GM12878 (cell line): ENCODE data around the gene DNAJB6. TPM values are rescaled to one million over a fixed set of nuclear protein-coding genes. Genes with fewer than 3 reads are reported as not detected.

Experiments used
- ATAC-seq: fragments of 200-7000 bp; cut with Tn5 transposase; 3 replicates; pipeline ENCODE4 v1.9.1; 2020; ENCODE audit warnings: mild to moderate bottlenecking, moderate library complexity
- BruUV-seq: library from RNA; stranded (reverse); fragments of 400-500 nt; replicated peaks from 2 replicates; lab custom pipeline; 2021; lab: Mats Ljungman, UMichigan
- CTCF ChIA-PET: fragments of 300-600 bp; sonication (Branson Sonifier 250); formaldehyde crosslinking; extraction: SDS; loops from one replicate; lab custom pipeline; 2021; ENCODE audit warnings: inconsistent platforms; lab: Yijun Ruan, JAX
- POLR2A ChIA-PET: fragments of 350-600 bp; formaldehyde crosslinking; extraction: SDS; loops from one replicate; lab custom pipeline; 2021; ENCODE audit warnings: inconsistent platforms; lab: Charles Lee
- RAD21 ChIA-PET: fragments of 300-600 bp; sonication (Branson Sonifier 250); formaldehyde crosslinking; loops from one replicate; lab custom pipeline; 2023; ENCODE audit warnings: antibody characterized with exemption; ENCODE audit not compliant: unreplicated experiment; lab: Charles Lee
- SMC1A ChIA-PET: fragments of 300-600 bp; sonication (Branson Sonifier 250); formaldehyde crosslinking; loops from one replicate; lab custom pipeline; 2023; ENCODE audit not compliant: unreplicated experiment, uncharacterized antibody; lab: Charles Lee
- DNase-seq: peaks from one replicate; pipeline ENCODE4 v3.0.0-alpha.2; 2011; ENCODE audit warnings: low read depth, low spot score
- FAIRE-seq: peaks from 3 replicates; lab custom pipeline; 2011; peaks lifted over from hg19 to GRCh38; lab: Jason Lieb, UNC
- H2AFZ ChIP-seq: 2 replicates; pipeline ENCODE4 v1.6.0; 2011; ENCODE audit warnings: low read depth, low read length, control low read depth; ENCODE audit not compliant: control insufficient read depth
- H3K27ac ChIP-seq: 2 replicates; pipeline ENCODE4 v1.5.1; 2011; ENCODE audit warnings: control low read depth; ENCODE audit not compliant: control insufficient read depth, insufficient read depth
- H3K27me3 ChIP-seq, 2 experiments: replicated peaks in 1 of 2; 2 replicates each; pipeline versions ENCODE4 v1.6.0 to v1.6.1; 2011; ENCODE audit warnings: low read length in 1 of 2; ENCODE audit not compliant: control insufficient read depth in 2 of 2, insufficient read depth in 2 of 2
- H3K36me3 ChIP-seq, 2 experiments: 2 replicates each; pipeline ENCODE4 v1.5.1; 2011; ENCODE audit warnings: low read length in 1 of 2; ENCODE audit not compliant: control insufficient read depth in 2 of 2, insufficient read depth in 2 of 2
- H3K4me1 ChIP-seq: 2 replicates; pipeline ENCODE4 v1.6.1; 2011; ENCODE audit warnings: mild to moderate bottlenecking, low read length, moderate library complexity, mixed read lengths; ENCODE audit not compliant: control insufficient read depth, insufficient read depth
- H3K4me2 ChIP-seq: 2 replicates; pipeline ENCODE4 v1.6.0; 2011; ENCODE audit warnings: control low read depth; ENCODE audit not compliant: control insufficient read depth, insufficient read depth
- H3K4me3 ChIP-seq: fragments of 200-600 bp; sonication (generic); 2 replicates; pipeline ENCODE4 v1.5.1; 2016
- H3K79me2 ChIP-seq: 2 replicates; pipeline ENCODE4 v1.6.0; 2011; ENCODE audit warnings: low read length; ENCODE audit not compliant: control insufficient read depth, insufficient read depth
- H3K9ac ChIP-seq: 2 replicates; pipeline ENCODE4 v1.8.0; 2011; ENCODE audit warnings: low read length, control low read depth, mixed read lengths; ENCODE audit not compliant: control insufficient read depth, insufficient read depth
- H3K9me3 ChIP-seq: replicated peaks from 3 replicates; pipeline ENCODE4 v1.5.1; 2011; ENCODE audit warnings: mild to moderate bottlenecking, low read length; ENCODE audit not compliant: control insufficient read depth, insufficient read depth
- H4K20me1 ChIP-seq: 2 replicates; pipeline ENCODE4 v1.6.0; 2011; ENCODE audit not compliant: control insufficient read depth, insufficient read depth
- EZH2 ChIP-seq: IDR thresholded peaks from 2 replicates; pipeline ENCODE4 v1.6.1; 2012; ENCODE audit warnings: low read depth, mild to moderate bottlenecking, control low read depth, inconsistent platforms, low read length, borderline replicate concordance; ENCODE audit not compliant: control insufficient read depth
- PAX8 ChIP-seq: fragments of 450-650 bp; IDR thresholded peaks from 2 replicates; pipeline ENCODE4 v1.6.1; 2017; ENCODE audit warnings: mild to moderate bottlenecking, moderate library complexity
- RAD51 ChIP-seq: fragments of 450-650 bp; IDR thresholded peaks from 2 replicates; pipeline ENCODE4 v1.6.1; 2016; ENCODE audit warnings: moderate library complexity, mild to moderate bottlenecking, inconsistent platforms
- SUPT20H ChIP-seq: IDR thresholded peaks from 2 replicates; pipeline ENCODE4 v1.6.1; 2011; ENCODE audit warnings: low read depth, mild to moderate bottlenecking, low read length, moderate library complexity, borderline replicate concordance; ENCODE audit not compliant: control insufficient read depth
- YBX1 ChIP-seq: fragments of 450-650 bp; IDR thresholded peaks from 2 replicates; pipeline ENCODE4 v1.6.1; 2016; ENCODE audit warnings: antibody characterized with exemption
- ZZZ3 ChIP-seq: IDR thresholded peaks from 2 replicates; pipeline ENCODE4 v1.6.1; 2011; ENCODE audit warnings: low read depth; ENCODE audit not compliant: control insufficient read depth, insufficient read length
- WGBS: methylation state at CpG from one replicate; pipeline ENCODE4 v1.1.6; 2016; ENCODE audit warnings: low lambda C conversion rate; ENCODE audit not compliant: insufficient replicate concordance, insufficient coverage; ENCODE audit errors: missing lambda C conversion rate; 5-methylcytosine and 5-hydroxymethylcytosine counted together
- in situ Hi-C: fragments of 300-500 bp; cut with MboI; formaldehyde crosslinking; loops from 9 replicates; pipeline ENCODE4 v1.14.3; 2018; ENCODE audit warnings: mixed read lengths
- intact Hi-C: fragments of 100-400 bp; cut with micrococcal nuclease; formaldehyde crosslinking; loops from one replicate; pipeline ENCODE4 v1.14.2; 2022; ENCODE audit not compliant: unreplicated experiment
- polyA plus RNA-seq, 11 experiments: library from polyadenylated mRNA; depleted of rRNA in 4 of 11; unstranded in 6 of 11; stranded (reverse) in 5 of 11; fragments of >200 nt; fragmentation: Nextera tagmentation in 4 of 11; fragmentation: Illumina TruSeq in 1 of 11; extraction: Ambion mirVana in 4 of 11; extraction: Trizol in 1 of 11; gene quantifications; 1 replicate in 1 of 11; 2 replicates in 10 of 11; pipeline versions ENCODE4 v1.2.1 to v1.2.3, GENCODE V29; 2011 to 2016; ENCODE audit warnings: inconsistent platforms in 2 of 11, missing spikeins in 2 of 11, low read depth in 1 of 11
- total RNA-seq, 4 experiments: library from RNA; depleted of rRNA in 3 of 4; stranded (reverse); fragments of >200 nt in 3 of 4; fragmentation: Illumina TruSeq in 1 of 4; extraction: Trizol in 1 of 4; gene quantifications; 2 replicates each; pipeline versions ENCODE4 v1.2.1 to v1.2.3, GENCODE V29; 2013 to 2021
- TF ChIP-seq, protein P1 (sequence below): IDR thresholded peaks from 2 replicates; pipeline ENCODE4 v1.6.1; 2011; ENCODE audit warnings: low read depth, low read length, improper control_type of control experiment, borderline replicate concordance

DNAJB6 gene
- total and polyA plus RNA-seq, 10 of the 15 experiments (the other 5 are each of a cell fraction or from before 2014, with no cell fraction given), result 34.5 to 117 (median 53.1) TPM

DNA sequence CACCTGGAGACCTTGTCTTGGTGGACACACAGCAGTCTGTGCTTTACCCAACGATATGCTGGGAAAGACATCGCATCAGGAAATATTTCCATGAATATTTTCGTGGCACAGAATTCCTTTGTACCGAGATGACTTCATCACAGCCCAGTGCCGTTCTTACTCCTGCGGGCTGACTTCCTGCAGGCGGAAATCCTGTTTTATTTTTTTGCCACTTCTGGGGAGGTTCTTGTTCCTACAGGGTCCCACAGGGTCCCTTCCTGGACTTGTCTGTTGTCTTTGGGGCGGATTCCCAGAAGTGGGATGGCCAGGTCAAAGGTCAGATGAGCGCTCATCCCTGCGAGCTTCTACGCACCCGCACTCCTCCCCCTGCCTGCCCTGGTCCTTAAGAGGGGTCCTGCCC lies 86.5 kb downstream of the DNAJB6 start:
- BruUV-seq, result no TSS peak
- no peaks in the 10 kb centered on the region for H3K4me1 ChIP-seq
- in situ Hi-C loops (no loop called here), intact Hi-C loops (no loop called here)
- H3K27me3 ChIP-seq, result no peaks in the 10 kb centered on the region
- H4K20me1 ChIP-seq, result no peaks in the 10 kb centered on the region
- 81% methylated on average over 12 of the region's 12 CpGs for WGBS
- ChIA-PET RAD21 (no interaction called here), SMC1A (no interaction called here), CTCF (interaction anchor here (1.0 kb wide), 1 partner anchor 8 kb away, joined by 4 read pairs; no protein-coding TSS in a partner anchor), POLR2A (no interaction called here)
- no peaks in the 10 kb centered on the region for H3K9me3 ChIP-seq
- FAIRE-seq (no peak), DNase-seq (no peak), ATAC-seq (no peak)
- H3K27ac ChIP-seq, result no peak overlapping the region
- H3K4me3 ChIP-seq, result no peak overlapping the region
- no peaks in the 10 kb centered on the region; a peak in 1 of 4 replicates for H3K36me3 ChIP-seq
- no peak overlapping the region for H3K4me2 ChIP-seq
- no peak overlapping the region for H3K9ac ChIP-seq
- no peak overlapping the region for H2AFZ ChIP-seq
- no peaks in the 10 kb centered on the region for H3K79me2 ChIP-seq
- no peak for TF ChIP-seq PAX8
- no peak for TF ChIP-seq ZZZ3
- TF ChIP-seq EZH2, result no peak
- no peak for TF ChIP-seq RAD51
- TF ChIP-seq SUPT20H, result no peak
- no peak for TF ChIP-seq YBX1
- TF ChIP-seq, protein P1, sequence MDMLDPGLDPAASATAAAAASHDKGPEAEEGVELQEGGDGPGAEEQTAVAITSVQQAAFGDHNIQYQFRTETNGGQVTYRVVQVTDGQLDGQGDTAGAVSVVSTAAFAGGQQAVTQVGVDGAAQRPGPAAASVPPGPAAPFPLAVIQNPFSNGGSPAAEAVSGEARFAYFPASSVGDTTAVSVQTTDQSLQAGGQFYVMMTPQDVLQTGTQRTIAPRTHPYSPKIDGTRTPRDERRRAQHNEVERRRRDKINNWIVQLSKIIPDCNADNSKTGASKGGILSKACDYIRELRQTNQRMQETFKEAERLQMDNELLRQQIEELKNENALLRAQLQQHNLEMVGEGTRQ, result no peak
